GM18511 (cell line): ENCODE measurements around the gene LAMC1.

Source experiments
- ATAC-seq: cut with Tn5 transposase; IDR thresholded peaks from one replicate; pipeline ENCODE4 v1.9.1; 2021; ENCODE audit warnings: mild to moderate bottlenecking, moderate library complexity; ENCODE audit not compliant: unreplicated experiment

The LAMC1 gene

DNA sequence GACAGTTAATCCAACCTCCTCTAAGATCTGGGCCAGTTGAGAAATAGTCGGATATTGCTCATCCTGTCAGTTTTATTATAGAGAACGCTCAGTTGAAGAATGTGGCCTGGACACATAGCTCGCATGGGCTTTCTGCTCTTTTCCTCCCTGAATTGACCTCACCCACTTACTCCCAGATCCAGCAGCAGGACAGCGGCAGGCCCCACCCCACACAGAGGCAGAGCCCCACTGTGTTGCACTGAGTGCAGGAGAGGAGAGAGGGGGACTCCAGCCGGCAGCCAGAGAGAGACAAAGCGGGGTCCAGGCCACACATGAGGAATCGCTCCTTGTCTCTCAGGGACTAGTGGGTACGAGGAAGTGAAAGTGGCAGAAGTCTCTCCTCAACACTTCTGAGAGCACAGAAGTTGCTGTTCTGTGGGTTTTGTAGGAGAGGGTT lies 78.6 kb downstream of the LAMC1 start:
- peak; percentile 74 for ATAC-seq

DNA sequence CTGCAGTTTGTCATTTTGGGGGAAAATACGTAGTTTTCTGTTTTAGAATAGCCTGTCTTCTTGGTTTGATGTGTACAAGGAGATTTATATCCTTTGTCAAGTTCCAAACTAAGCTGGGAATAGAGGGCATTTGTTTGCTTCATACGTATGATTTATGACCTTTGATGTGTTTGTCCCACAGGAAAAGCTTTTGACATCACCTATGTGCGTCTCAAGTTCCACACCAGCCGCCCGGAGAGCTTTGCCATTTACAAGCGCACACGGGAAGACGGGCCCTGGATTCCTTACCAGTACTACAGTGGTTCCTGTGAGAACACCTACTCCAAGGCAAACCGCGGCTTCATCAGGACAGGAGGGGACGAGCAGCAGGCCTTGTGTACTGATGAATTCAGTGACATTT lies 79.9 kb downstream of the LAMC1 start:
- no peak for ATAC-seq

DNA sequence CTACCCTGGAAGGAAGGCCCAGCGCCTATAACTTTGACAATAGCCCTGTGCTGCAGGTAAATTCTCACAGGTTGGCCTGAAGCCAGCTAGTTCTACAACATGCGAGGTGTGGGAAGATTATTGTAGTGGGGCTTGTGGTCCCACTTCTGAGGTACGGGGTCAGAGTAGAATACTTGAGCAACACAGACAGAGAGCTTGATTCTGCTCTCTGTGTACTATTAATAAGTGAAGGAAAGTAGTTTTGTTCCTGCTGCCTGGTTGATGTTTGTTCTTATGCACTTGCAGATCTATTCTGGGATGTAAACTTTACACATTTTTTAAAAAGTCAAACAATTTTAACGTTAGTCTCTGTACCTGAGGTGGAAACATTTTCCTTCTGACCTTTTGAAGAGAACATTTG lies 80.4 kb downstream of the LAMC1 start:
- ATAC-seq: no peak

DNA sequence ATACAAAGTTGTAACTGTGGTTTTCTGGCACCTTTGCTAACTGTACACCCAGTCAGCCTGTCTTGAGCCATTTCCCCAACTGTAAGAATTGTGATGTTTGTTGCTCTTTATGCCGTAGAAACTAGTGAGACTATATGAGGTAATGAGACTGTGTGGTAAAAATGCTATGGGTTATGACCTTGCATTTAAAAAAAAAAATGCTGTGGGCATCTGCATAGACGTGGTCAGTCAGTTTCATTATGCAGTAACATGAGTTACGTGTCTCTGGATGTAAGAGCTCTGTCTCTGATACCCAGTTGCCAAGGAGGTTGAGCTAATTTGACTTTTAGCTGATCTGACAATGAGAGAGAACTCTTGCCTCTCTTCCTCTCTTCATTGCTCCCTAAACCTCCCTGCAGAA lies 82.2 kb downstream of the LAMC1 start:
- no peak for ATAC-seq

DNA sequence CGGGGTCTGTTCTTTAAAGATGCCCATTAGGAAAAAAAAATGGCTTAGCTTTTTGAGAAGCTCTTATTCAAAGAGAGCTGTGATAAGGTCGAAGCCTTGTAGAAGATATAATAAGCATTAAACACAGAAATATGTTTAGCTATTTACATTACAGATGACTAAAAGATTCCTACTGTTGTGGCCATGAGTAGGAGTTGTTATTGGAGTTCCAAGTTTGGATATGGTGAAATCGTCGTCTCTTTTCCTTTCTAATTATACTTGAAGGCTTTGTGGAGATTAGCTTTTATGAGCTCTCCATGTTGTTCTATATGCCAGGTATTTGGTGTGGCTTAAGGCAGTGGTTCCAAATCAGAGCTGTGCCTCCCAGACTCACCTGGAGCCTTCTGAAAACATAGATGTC lies 82.9 kb downstream of the LAMC1 start:
- no peak for ATAC-seq

DNA sequence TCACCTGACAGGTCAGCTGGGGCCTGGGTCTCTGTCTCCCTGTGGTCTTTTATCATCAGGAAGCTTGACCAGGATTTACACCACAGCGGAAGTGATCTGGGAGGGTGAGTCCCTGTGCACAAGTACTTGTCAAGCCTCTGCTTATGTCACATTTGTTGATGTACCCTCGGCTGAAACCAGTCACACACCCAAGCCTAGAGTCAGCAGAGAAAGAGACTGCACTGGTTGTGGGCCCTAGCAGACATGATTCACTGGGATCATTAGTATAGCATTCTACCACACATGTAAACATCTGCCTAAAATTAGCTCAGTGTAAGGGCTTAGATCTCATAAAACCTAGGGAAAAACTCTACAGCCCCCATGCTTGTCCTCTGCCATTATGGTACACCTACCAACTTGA lies 83.5 kb downstream of the LAMC1 start:
- ATAC-seq: no peak

DNA sequence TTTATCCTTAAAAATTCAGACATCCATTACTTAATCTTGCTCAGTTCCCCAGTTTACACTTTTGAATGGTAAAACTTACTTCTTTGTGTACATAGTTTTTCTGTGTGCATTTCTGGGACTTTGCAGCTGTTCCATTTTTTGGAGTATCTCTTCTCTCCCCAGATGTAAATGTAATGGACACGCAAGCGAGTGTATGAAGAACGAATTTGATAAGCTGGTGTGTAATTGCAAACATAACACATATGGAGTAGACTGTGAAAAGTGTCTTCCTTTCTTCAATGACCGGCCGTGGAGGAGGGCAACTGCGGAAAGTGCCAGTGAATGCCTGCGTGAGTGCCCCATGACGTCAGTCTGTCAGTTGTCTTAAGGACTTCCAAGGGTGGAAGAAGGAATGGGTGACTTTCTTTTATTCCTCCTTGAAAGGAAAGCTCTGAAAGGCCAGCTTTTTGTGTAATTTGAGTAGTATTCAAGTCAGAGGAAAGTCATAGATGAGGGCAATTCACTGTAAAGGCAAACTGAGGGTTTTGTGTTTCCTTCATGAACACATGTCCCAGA lies 87.2 kb downstream of the LAMC1 start:
- no peak for ATAC-seq

DNA sequence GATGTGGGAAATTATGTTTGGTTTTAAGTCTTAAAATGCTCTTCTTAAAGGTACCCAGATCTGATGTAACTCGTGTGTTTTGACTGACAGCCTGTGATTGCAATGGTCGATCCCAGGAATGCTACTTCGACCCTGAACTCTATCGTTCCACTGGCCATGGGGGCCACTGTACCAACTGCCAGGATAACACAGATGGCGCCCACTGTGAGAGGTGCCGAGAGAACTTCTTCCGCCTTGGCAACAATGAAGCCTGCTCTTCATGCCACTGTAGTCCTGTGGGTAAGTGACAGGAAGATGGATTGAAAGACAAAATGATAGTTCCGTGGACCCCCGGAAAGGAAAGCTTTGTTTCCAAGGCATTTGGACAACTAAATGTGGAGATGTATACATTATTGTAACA lies 91.2 kb downstream of the LAMC1 start:
- ATAC-seq: no peak

DNA sequence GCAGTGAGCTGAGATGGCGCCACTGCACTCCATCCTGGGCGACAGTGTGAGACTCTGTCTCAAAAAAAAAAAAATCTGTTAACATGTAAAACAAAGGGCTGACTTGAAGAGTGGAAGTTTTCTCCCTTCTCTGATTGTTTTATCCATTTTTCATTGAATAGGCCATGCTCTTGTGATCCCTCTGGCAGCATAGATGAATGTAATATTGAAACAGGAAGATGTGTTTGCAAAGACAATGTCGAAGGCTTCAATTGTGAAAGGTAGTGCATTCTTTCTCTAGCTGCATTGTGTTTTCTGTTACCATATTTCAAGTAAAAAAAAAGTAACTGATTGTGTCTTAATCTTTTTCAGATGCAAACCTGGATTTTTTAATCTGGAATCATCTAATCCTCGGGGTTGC lies 93.2 kb downstream of the LAMC1 start:
- ATAC-seq: no peak

DNA sequence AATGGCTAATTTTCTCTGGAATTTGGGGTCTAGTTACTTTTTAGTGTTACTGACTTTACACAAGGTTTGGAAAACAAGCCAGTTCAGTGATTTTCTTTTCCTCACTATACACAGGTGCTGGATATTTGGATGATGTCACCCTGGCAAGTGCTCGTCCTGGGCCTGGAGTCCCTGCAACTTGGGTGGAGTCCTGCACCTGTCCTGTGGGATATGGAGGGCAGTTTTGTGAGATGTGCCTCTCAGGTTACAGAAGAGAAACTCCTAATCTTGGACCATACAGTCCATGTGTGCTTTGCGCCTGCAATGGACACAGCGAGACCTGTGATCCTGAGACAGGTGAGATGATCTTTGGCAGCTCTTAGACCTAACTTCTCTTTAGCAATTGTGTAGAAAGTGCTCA lies 98.4 kb downstream of the LAMC1 start:
- no peak for ATAC-seq

- no peak for ATAC-seq
Measured at GRCh38 chr1:183124259-183124658, 101.0 kb downstream of the LAMC1 start.

DNA sequence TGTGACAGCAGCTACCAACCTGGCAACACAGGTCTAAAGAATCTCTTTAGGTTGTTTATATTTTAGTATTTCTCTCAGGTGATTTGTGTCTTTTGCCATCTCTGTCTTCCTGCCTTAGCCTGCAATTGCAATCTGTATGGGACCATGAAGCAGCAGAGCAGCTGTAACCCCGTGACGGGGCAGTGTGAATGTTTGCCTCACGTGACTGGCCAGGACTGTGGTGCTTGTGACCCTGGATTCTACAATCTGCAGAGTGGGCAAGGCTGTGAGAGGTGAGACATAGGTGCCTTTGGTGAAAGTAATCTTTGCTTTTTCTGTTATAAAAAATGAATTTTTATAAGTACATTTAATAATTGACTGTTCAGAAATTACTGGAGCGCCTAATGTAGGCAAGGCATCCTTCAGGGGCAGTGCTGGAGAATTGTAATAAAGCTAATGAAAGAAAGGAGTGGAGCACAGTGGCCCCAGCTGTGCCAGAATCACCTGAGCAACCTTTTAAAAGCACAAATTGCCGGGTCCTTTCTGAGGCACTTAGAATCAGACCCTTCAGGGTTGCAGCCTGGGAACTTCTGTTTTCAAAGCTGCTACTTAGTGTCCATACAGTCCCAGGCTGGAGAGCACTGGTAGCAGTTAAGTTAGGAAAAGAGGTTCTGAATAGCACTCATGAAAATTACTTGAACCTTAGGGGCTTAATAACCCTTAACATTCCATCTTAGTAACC lies 102.2 kb downstream of the LAMC1 start:
- no peak for ATAC-seq

DNA sequence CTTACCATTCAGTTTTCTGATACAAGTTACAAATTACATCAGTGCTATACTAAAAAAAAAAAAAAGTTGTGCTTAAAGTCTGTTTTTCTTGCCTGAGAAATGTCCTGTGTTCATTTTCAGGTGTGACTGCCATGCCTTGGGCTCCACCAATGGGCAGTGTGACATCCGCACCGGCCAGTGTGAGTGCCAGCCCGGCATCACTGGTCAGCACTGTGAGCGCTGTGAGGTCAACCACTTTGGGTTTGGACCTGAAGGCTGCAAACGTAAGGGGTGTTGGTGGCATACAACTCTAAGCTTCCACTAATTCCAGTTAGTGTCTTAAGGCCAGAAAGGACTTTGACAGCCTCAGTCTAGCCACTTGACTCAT lies 102.8 kb downstream of the LAMC1 start:
- no peak for ATAC-seq

DNA sequence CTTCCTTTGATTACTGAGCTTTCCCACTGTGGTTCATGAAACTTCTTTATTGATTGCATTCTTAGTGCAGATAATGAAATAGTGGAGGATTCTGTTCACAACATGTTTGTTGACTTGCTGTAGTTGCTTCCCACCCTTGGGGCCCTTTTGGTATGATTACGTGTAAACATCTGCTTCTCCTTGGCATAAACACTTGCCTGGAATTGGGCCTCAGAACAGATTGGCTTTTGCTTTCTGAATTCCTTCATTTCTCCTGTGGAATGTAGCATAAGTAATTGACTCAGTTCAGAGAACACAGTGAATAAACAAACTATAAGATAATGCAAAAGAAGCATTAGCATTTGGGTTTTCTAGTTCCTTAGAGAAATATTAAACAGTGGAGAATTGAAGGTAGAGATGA lies 103.3 kb downstream of the LAMC1 start:
- no peak for ATAC-seq

DNA sequence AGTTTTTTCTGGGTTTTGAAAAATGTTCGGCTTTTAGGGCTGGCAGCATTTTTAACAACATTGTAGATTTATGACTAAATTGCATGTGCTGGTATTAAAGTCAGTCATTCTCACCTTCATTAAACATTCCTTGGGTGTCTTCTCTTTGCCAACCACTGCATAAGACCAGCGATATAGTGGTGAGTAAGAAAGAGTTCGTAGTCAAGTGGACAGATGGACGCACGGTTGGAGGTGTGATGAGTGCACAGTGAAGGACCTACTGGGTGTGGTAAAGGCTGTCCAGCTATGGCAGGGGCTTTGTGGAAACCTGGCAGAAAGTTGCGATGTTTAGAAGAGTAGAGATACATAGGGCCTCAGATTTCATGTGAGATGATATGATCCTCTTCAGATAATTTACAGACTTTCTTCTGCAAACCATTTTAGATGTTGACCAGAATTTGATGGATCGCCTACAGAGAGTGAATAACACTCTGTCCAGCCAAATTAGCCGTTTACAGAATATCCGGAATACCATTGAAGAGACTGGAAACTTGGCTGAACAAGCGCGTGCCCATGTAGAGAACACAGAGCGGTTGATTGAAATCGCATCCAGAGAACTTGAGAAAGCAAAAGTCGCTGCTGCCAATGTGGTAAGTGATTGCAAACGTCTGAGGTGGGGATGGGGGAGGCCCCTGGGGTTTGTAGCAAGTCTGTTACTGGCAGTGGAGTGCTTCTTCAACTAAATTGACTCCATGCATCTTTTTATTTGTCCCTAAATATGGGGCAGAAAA lies 106.9 kb downstream of the LAMC1 start:
- ATAC-seq: no peak

DNA sequence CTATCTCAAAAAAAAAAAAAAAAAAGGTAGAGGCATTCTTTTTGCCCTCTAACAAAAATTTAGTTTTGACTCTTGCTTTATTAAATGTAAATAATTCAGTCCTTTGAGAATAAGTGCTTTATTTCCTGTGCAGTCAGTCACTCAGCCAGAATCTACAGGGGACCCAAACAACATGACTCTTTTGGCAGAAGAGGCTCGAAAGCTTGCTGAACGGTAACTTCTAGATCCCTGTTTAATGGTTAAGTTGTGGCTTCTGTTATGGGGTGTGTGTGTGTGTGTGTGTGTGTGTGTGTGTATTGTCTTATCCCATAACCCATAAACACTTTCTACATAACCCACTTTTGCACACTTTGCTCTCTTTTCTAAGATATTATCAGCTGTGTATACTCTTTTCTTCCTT lies 107.9 kb downstream of the LAMC1 start:
- no peak for ATAC-seq

DNA sequence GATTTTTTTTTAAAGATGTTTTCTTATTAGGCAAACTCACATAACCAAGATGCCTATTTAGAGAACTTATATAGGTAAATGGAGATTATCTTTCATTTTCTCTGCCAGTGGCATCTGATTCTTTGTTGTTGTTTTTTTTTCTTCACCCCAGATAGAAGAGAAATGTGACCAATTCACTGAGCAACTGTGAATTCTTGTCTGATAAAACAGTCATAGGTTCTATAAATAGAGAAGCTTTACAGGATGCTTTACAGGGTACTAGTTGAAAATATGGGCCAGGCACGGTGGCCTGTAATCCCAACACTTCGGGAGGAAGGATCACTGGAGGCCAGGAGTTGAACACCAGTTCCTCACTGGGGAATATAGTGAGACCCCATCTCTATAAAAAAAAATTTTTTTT lies 112.1 kb downstream of the LAMC1 start:
- no peak for ATAC-seq

GRCh38 chr1:183137782-183138181 lies 114.6 kb downstream of the LAMC1 start:
- ATAC-seq: no peak

GRCh38 chr1:183138301-183138700 lies 115.1 kb downstream of the LAMC1 start:
- ATAC-seq: no peak

DNA sequence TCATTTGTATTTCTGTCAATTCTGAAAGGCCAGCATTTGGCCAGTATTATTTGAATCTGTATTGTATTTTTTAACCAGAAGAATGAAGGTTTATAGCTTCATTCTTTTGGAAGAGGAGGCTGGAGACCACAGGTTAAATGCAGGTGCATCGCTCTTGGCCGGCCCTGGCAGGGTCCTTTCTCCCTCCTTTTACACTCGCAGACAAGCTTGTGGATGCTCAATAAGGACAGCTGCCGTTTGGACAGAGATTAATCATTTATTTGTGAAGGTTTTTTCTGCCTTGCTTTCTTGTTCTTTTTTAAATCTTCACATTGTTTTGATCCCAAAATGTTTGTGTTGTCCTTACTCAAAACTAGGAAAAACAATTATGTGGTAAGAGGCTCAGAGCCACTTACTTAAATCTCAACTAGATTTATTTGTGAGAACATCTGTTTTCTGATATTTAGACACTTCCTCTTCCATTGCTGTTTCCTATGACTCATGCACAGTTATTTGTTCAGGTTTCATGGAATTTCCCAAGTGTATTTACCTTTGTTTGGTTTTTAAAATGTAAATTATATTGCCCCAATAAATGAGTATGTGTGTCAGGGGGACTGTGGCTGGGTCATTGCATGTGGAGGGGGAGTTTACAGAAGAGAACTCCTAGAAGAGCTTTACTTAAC lies 116.2 kb downstream of the LAMC1 start:
- ATAC-seq: no peak

DNA sequence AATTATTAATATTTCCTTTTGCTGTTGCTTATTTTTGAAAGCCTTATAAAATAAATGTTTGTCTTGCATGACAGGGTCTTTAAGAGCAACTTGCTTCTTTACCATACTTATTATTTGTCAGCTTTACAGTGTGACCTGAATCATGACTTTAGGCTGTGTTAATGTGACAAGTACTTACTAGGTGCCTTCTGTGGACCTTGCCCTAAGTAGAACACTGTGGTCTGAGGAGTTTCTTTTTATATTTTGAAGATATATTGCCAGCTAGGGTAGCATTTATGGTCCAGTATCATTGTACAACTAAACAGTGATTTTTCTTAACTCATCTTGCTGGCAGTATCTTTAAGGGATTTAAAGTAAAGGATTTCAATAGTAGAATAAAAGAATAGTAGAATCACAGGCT lies 117.4 kb downstream of the LAMC1 start:
- ATAC-seq: no peak

DNA sequence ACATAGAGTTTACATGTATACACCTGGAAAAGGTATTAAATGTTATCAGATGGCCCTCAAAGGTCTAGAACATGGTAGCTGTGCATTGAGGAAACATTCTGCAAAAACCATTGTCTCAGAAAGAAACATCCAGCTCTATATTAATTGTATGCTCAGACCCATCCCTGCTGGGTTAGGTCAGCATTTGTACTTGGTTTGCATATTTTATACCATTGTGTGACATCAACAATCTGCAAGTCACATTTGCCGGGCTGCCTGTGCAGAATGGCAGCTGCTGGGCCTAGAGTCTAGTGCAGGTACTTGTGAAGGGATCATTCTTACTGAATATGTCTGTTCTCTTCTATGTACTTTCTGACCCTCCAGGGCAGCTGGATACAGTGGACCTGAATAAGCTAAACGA lies 119.0 kb downstream of the LAMC1 start:
- no peak for ATAC-seq
